Measurements from ENCODE around the gene MSRB3.
"Not testable (repeated sequence)": the region's sequence is repeated elsewhere in the genome, so short reads cannot be mapped to it uniquely, and the experiment has no call there.

Gene MSRB3

DNA sequence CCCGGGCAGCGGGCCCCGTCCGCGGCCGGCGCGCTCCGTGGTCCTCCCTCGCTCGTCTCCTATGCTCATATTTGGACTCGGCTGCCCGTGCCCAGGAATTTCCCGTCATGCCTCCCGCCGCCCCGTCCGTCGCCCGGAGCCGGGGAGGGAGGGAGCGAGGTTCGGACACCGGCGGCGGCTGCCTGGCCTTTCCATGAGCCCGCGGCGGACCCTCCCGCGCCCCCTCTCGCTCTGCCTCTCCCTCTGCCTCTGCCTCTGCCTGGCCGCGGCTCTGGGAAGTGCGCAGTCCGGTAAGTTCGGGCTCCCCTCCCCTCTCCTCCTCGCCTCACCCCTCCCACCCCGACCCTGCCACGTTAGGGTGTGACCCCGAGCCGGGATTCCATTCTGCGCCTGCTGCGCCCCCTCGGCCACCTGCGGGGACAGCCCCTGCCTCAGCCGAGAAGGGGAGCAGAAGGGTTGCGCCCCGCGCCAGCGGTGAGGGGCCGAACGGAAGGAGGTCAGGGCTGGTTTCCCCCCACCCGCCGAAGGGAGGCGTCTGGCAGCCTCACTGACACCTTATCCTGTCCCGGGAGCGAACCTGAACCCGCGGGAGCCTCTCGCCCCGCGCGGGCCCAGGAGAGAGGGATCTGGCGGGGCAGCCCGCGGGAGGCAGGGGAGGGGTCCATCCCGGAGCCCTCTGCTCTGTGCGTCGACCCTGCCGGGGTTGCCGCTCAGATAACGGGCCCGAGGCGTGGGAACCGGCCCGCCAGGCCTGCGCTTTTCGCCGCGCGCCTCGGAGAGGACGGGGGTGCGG, at the start of gene MSRB3:
MSRB3 (plus strand) TSS at position 108 of the 793 bp plus-strand sequence. CDS start 29,897 bp downstream, outside the sequence.
- no peak for DNase-seq

DNA sequence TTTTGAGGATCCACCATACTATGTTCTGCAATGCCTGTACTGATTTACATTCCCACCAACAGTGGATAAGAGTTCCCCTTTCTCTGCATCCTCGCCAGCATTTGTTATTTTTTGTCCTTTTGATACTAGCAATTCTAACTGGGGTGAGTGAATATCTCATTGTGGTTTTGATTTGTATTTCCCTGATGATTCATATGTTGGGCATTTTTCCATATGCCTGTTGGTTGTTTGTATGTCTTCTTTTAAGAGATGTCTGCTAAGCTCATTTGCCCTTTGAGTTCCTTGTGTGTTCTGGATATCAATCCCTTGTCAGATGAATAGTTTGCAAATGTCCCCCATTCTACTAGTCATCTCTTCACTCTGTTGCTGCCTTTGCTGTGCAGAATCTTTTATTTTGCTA, 49.0 kb upstream of the MSRB3 start:
- no peak for DNase-seq

DNA sequence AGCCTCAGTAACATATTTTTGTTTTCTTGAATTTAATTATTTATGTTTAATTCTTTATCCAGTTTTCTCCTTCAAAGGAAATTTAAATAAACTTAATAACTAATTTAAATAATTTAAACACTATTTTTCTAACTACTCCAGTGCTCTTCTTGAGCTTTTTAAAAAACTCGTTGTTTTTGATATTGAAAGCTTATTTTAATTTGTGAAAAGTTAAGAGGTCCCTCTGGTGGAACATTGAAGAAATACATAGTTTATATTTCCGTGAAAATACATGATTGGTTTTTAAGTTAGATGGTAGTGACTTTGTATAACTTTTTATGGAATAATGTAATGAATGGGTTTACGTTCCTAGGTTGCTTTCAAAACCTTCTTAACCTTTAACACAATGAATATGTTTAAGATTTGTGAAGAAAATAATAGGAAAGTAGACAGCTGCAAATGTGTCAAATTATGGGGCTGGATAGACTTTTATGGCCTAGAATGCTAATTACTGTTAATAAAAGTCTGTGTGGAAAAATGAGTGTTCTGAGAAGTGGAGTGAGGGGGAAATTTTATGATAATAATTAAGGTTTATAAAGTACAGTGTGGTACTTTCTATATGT, 45.9 kb upstream of the MSRB3 start:
- no peak for DNase-seq

- no peak for DNase-seq
Observed at GRCh38 chr12:65237153-65237552, 41.3 kb upstream of the MSRB3 start.

DNA sequence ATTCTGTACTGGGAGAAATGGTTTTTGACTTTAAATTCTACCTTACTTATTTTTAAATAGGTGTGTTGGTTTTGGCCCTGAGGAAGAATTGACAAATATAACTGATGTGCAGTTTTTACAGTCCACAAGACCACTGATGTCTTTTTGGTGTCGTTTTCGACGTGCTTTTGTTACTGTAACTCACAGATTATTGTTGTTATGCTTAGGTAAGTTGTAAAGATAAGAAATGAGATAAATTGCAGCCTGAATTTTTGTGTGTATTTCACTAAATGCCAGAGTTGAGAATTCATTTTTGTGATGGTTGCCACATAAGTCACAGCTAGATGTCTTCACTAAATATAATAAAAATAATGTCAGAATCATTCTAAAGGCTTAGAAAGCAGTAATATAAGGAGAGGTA, 39.9 kb upstream of the MSRB3 start:
- DNase-seq, result no peak

DNA sequence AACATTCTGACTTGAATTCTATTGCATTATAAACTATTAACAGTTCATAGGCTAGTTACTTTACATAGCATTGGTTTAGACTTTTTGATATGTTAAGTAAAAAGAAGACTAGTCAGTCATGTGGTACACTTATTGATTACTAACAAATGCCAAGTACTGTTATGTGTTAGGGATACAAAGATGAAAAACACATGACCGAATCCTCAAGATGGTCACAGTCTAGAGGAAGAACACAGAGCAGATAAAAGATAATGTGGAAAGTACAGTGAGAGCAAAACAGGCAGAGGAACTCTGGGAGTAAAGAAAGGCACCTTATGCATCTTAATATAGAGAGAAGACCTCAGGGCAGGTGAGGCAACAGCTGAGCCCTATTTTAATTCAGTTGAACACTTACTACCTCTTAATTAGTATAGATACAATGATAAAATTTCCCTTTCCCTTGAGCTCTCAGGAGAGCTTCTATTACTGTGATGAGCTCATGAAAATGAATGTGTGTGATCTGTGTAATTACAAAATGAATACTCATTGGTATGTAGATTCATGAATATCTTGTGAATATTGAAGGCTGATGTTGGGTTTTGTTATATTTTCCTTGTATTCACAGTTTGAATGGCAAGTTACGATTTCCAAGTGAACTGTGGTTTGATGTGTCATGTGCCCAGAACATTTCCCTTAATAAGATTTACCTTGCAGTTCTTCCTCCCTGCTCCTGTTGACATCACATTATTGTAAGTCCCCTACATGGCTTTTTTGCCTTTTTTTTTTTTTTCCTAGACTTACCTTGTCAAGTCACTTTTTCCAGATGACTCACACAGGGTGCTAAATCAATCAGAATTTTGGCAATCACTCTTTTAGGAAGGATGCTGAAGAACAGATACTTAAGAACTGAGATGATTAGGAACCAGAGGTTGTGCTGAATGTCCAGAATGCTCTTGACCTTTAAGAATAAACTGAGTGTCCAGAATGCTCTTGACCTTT, 29.5 kb upstream of the MSRB3 start:
- DNase-seq, result no peak

- no peak for DNase-seq
Observed at GRCh38 chr12:65252515-65252914, 26.0 kb upstream of the MSRB3 start.

GRCh38 chr12:65257986-65258385, 20.5 kb upstream of the MSRB3 start:
- no peak for DNase-seq

GRCh38 chr12:65259501-65259900, 19.0 kb upstream of the MSRB3 start:
- no peak for DNase-seq

DNA sequence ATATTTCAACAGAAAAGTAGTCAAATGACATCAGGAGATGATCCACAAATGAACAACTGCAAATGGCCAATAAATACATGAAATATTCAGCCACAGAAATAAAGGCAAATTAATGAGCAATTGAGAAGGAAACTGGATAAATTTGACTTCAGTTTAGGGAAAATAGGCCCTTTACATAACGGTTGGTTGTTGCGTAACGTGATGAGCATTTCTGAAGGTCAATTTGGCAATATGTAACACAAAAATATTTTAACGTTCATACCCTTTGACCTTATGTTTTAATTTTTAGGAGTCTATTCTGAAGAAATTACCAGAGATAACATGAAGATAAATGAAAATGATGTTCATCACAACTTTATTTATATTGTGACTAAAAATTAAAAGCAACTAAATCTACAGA, 14.7 kb upstream of the MSRB3 start:
- DNase-seq, result no peak

- no peak for DNase-seq
Observed at GRCh38 chr12:65266408-65266807, 12.1 kb upstream of the MSRB3 start.

DNA sequence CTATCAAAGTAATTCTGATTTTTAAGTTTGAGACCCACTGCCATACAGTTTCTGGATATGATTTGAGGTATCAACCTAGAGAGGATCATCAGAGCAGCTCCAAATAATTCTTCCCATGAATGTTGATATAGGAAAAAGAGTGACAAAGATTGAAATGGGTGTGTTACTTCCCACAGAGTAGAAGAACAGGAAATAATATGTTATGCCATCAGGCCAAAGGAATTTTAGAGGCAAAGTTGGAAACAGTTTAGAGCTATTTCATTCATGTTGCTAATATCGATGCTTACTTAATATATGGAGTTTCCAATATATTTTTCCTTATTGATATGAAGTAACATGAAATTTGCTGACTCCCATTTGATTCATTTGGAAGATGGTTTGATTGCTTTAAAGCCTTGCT, 8.9 kb upstream of the MSRB3 start:
- no peak for DNase-seq

GRCh38 chr12:65274602-65275272, 3.7 kb upstream of the MSRB3 start:
- DNase-seq, result no peak

- no peak for DNase-seq
Observed at GRCh38 chr12:65275627-65276026, 2.9 kb upstream of the MSRB3 start.

GRCh38 chr12:65276916-65277530, 1.5 kb upstream of the MSRB3 start:
- no peak for DNase-seq

GRCh38 chr12:65277994-65278575, 398 bp upstream of the MSRB3 start:
- no peak for DNase-seq

DNA sequence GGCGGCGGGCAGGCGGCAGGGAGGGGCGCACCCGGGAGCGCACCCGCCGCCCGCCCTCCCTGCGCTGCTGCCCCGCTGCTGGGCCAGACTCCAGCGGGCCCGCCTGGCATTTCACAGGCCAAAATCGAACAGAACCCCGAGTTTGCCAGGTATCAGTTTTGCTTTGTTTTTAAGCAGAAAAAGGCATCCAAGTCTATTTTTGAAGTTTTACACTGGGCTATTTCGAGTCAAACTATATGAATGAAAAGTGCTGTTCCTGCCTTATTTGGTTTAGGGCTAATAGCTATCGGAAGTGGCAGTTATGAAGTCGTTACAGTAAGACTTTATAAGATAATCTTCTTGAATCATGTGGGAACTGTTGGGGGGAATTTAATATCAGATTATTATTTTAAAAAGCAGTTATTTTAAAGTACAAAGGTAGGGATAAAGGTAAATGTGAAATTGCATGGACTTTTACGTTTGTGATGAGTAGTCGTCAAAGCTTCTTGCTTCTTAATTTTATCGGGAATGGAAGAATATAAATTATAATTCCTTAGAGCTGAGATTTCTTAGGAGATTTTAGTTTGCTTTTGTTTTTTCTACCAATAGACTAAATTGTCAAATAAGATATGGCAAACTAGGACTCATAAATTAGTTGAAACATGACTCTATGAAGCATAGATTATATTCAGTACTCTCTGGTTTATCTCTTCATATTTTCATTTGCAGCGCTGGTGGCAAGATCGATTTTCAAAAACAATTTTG, 1.1 kb downstream of the MSRB3 start:
- no peak for DNase-seq

GRCh38 chr12:65280306-65280705, 1.8 kb downstream of the MSRB3 start:
- no peak for DNase-seq

- no peak for DNase-seq
Observed at GRCh38 chr12:65282840-65283239, 4.4 kb downstream of the MSRB3 start.

DNA sequence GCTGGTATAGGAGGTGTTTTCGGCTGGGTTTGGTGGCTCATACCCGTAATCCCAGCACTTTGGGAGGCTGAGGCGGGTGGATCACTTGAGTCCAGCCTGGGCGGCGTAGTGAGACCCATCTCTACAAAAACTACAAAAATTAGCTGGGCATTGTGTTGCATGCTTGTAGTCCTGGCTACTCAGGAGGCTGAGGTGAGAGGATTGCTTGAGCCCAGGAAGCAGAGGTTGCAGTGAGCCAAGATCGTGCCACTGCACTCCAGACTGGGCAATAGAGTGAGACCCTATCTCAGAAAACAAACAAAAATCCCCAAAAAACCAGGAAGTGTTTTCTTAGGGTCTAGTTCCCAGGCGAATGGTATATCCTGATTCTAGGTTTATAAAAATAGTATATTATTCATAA, 7.0 kb downstream of the MSRB3 start:
- not testable (repeated sequence) for DNase-seq

DNA sequence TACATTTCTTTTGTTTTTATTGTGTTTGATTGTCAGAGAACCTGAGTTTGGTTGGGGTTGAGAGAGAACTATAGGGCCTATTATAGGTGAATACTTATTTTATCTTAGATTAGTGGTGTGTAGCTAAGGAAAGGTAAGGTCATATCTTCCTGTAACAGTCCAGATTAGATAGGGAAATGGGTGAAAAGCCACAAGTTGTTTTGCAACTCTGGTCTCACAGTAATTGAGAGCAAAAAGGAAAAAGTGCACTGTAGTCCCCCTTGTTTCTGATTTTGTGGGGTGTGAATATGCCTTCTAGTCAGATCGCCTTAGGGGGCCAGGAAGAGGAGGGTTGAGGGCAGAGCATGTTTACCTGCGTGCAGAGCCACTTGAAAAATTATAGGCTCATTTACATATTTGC, 8.9 kb downstream of the MSRB3 start:
- DNase-seq, result no peak

Measured in stimulated activated CD4-positive, alpha-beta T cell treated with anti-CD3 and anti-CD28 coated beads, Interleukin-1b, Interleukin-23, amount 100 ng/mL, for 48 hours (primary cell).